HG03460 (cell line): Measurements from ENCODE around the gene PKD2L2.
"Not testable (repeated sequence)": the region's sequence is repeated elsewhere in the genome, so short reads cannot be mapped to it uniquely, and the experiment has no call there.

Experiments used
- ATAC-seq: cut with Tn5 transposase; IDR thresholded peaks from one replicate; pipeline ENCODE4 v1.9.1; 2021; ENCODE audit not compliant: unreplicated experiment

PKD2L2 gene

GRCh38 chr5:137954131-137954879, 65.0 kb downstream of the PKD2L2 start:
- ATAC-seq, result no peak

GRCh38 chr5:137957948-137958347, 68.7 kb downstream of the PKD2L2 start:
- no peak for ATAC-seq

GRCh38 chr5:137959488-137959887, 70.2 kb downstream of the PKD2L2 start:
- no peak for ATAC-seq

DNA sequence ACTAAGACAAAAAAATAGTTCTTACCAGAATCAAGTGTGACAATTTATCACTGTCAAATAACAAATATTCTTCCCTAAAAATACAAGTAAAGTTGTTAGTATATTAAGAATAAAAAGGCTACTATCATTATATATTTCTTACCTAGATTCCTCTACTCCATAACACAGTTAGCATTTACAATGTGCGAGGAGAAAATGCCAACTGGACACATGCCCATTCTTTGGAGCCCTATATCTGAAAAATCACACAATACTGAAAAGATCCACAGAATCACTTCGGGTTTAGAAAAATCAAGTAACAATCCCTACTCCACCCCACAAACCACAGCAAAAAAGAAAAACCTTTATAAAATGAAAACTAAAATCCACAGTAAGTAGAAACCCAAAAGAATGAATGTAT, 70.9 kb downstream of the PKD2L2 start:
- no peak for ATAC-seq

DNA sequence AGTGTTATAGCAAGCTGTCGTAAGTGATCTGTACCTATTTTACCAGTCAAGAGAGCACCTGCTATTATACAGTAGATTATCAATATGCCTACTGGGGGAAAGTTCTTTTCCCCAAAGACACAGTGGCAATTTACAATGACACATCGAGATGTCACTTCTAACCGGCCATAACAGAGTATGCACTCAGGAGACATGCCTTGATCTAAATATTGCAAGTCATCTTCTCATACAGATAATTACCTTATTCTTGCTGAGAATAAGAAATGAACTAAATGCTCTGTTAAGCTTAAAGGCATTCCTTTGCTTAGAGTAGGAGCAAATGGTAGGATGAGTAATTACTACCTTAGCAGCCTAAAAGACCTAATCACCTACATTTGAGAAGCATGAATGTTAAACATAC, 71.6 kb downstream of the PKD2L2 start:
- no peak for ATAC-seq

DNA sequence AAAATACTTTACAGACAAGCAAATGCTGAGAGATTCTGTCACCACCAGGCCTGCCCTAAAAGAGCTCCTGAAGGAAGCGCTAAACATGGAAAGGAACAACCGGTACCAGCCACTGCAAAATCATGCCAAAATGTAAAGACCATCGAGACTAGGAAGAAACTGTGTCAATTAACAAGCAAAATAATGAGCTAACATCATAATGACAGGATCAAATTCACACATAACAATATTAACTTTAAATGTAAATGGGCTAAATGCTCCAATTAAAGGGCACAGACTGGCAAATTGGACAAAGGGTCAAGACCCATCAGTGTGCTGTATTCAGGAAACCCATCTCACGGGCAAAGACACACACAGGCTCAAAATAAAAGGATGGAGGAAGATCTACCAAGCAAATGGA, 81.1 kb downstream of the PKD2L2 start:
- not testable (repeated sequence) for ATAC-seq

DNA sequence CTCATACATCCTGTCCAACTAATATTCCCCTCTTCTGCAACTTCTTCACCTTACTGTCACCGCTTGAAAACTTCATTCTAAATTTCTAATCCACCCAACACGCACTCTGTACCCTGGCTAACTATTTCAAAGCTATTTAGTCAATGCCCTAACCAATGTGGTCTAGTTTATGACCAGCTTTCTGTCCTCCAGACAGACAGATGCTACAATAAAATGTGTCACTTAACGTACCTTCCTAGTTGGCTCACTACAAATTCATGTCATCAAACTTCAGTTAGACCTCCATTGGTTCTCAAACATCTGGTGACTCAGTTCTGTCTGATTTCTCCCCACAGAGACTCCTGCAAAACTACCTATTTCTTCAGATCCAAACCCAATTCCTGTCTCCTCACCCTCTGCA, 86.0 kb downstream of the PKD2L2 start:
- ATAC-seq, result no peak

- no peak for ATAC-seq
Observed at GRCh38 chr5:137989419-137989818, 100.2 kb downstream of the PKD2L2 start.
